ENCODE results near the gene PEX11G.

The PEX11G gene

GRCh38 chr19:7488736-7489353, at the start of gene PEX11G:
TSS of gene PEX11G (minus strand) at chr19:7489035. CDS start at chr19:7489010, 25 bp downstream.
- peak; percentile 75 for DNase-seq

- no peak for DNase-seq
These were observed 47.3 kb upstream of the PEX11G start for GRCh38 chr19:7535998-7536695.

GRCh38 chr19:7535047-7535997, 46.5 kb upstream of the PEX11G start, which contains the start of gene PNPLA6:
TSS of gene PNPLA6 (plus strand) at chr19:7535717. CDS start at chr19:7535789, 72 bp downstream.
- DNase-seq: peak; percentile 86

GRCh38 chr19:7534531-7535046, 45.8 kb upstream of the PEX11G start:
- DNase-seq: peak; percentile 16

GRCh38 chr19:7533925-7534480, 45.2 kb upstream of the PEX11G start:
- DNase-seq: peak; percentile 75

GRCh38 chr19:7533281-7533885, 44.5 kb upstream of the PEX11G start:
- no peak for DNase-seq

- DNase-seq: no peak
These were observed 41.0 kb upstream of the PEX11G start for GRCh38 chr19:7529610-7530490.

- no peak for DNase-seq
These were observed 40.4 kb upstream of the PEX11G start for GRCh38 chr19:7529246-7529600.

- DNase-seq: no peak
These were observed 39.8 kb upstream of the PEX11G start for GRCh38 chr19:7528522-7529245.

- no peak for DNase-seq
These were observed 39.3 kb upstream of the PEX11G start for GRCh38 chr19:7528192-7528519.

- DNase-seq: no peak
These were observed 38.8 kb upstream of the PEX11G start for GRCh38 chr19:7527516-7528191.

- DNase-seq: no peak
These were observed 37.5 kb upstream of the PEX11G start for GRCh38 chr19:7526059-7526929.

GRCh38 chr19:7524992-7525739, 36.3 kb upstream of the PEX11G start:
- no peak for DNase-seq

GRCh38 chr19:7524523-7524922, 35.7 kb upstream of the PEX11G start:
- DNase-seq: no peak

- DNase-seq: no peak
These were observed 34.3 kb upstream of the PEX11G start for GRCh38 chr19:7522923-7523667.

- DNase-seq: peak; percentile 97
These were observed 33.5 kb upstream of the PEX11G start, which contains the start of gene MCOLN1 for GRCh38 chr19:7522072-7522922. TSS of gene MCOLN1 (plus strand) at chr19:7522624. CDS start at chr19:7522751, 127 bp downstream.

Data from NCI-H2171 (cell line).